Mesenchymal stem cell (in vitro differentiated cells and primary cell): Measurements from ENCODE around the gene SESN1.

Source experiments
- DNase-seq: peaks from one replicate; pipeline ENCODE4 v3.0.0-alpha.2; 2013
- H2AFZ ChIP-seq: one replicate; pipeline ENCODE4 v1.6.1; 2013; ENCODE audit warnings: low read depth, mild to moderate bottlenecking, control low read depth, inconsistent platforms, low read length, moderate library complexity
- H2AK5ac ChIP-seq: 2 replicates; pipeline ENCODE4 v1.6.1; 2013; ENCODE audit warnings: low read length, moderate library complexity, mild to moderate bottlenecking, inconsistent platforms; ENCODE audit not compliant: severe bottlenecking
- H2BK120ac ChIP-seq: one replicate; pipeline ENCODE4 v1.6.1; 2013; ENCODE audit warnings: low read depth, mild to moderate bottlenecking, inconsistent platforms, low read length, moderate library complexity
- H2BK12ac ChIP-seq, 2 experiments: one replicate each; pipeline ENCODE4 v1.6.1; 2013; ENCODE audit warnings: inconsistent platforms in 2 of 2, low read length in 2 of 2, mild to moderate bottlenecking in 2 of 2, moderate library complexity in 2 of 2, control low read depth in 1 of 2
- H2BK15ac ChIP-seq: one replicate; pipeline ENCODE4 v1.6.1; 2013; ENCODE audit warnings: mild to moderate bottlenecking, low read depth, inconsistent platforms; ENCODE audit not compliant: poor library complexity, severe bottlenecking
- H2BK5ac ChIP-seq: 2 replicates; pipeline ENCODE4 v1.6.1; 2013; ENCODE audit warnings: low read depth, mild to moderate bottlenecking, low read length, control low read depth, inconsistent platforms; ENCODE audit not compliant: poor library complexity, severe bottlenecking
- H3K14ac ChIP-seq, 2 experiments: one replicate each; pipeline ENCODE4 v1.6.1; 2013; ENCODE audit warnings: inconsistent platforms in 2 of 2, low read length in 2 of 2, control low read depth in 1 of 2, mild to moderate bottlenecking in 1 of 2, moderate library complexity in 1 of 2
- H3K18ac ChIP-seq, 2 experiments: one replicate each; pipeline ENCODE4 v1.6.1; 2013; ENCODE audit warnings: inconsistent platforms in 2 of 2, low read length in 2 of 2, control low read depth in 1 of 2, low read depth in 1 of 2, mild to moderate bottlenecking in 1 of 2
- H3K23ac ChIP-seq, 2 experiments: one replicate each; pipeline ENCODE4 v1.6.1; 2013; ENCODE audit warnings: inconsistent platforms in 2 of 2, low read length in 2 of 2, mild to moderate bottlenecking in 2 of 2, moderate library complexity in 2 of 2, control low read depth in 1 of 2
- H3K27ac ChIP-seq: 2 replicates; pipeline ENCODE4 v1.5.1; 2013; ENCODE audit warnings: mild to moderate bottlenecking, moderate library complexity, low read length, control low read depth, inconsistent platforms; ENCODE audit not compliant: poor library complexity, severe bottlenecking
- H3K27me3 ChIP-seq, 2 experiments: 2 replicates each; pipeline versions ENCODE4 v1.6.1 to v1.7.0; 2013; ENCODE audit warnings: low read length in 2 of 2, mild to moderate bottlenecking in 2 of 2, moderate library complexity in 2 of 2, control low read depth in 1 of 2, inconsistent platforms in 1 of 2; ENCODE audit not compliant: control insufficient read depth in 1 of 2, insufficient read depth in 1 of 2
- H3K36me3 ChIP-seq, 2 experiments: 2 replicates each; pipeline versions ENCODE4 v1.6.1 to v1.7.0; 2013; ENCODE audit warnings: low read length in 2 of 2, control low read depth in 1 of 2, inconsistent platforms in 1 of 2, low read depth in 1 of 2, mild to moderate bottlenecking in 1 of 2; ENCODE audit not compliant: insufficient read depth in 2 of 2, control insufficient read depth in 1 of 2
- H3K4ac ChIP-seq, 2 experiments: one replicate each; pipeline ENCODE4 v1.6.1; 2013; ENCODE audit warnings: inconsistent platforms in 2 of 2, low read length in 2 of 2, mild to moderate bottlenecking in 2 of 2, moderate library complexity in 2 of 2, control low read depth in 1 of 2, low read depth in 1 of 2
- H3K4me1 ChIP-seq: 2 replicates; pipeline ENCODE4 v1.6.1; 2013; ENCODE audit warnings: low read depth, low read length, control low read depth; ENCODE audit not compliant: control insufficient read depth, insufficient read depth
- H3K4me2 ChIP-seq: 2 replicates; pipeline ENCODE4 v1.6.1; 2013; ENCODE audit warnings: low read length, mild to moderate bottlenecking, inconsistent platforms; ENCODE audit not compliant: poor library complexity, severe bottlenecking
- H3K4me3 ChIP-seq, 2 experiments: 2 replicates each; pipeline versions ENCODE4 v1.5.1 to v1.7.0; 2013; ENCODE audit warnings: low read length in 2 of 2, mild to moderate bottlenecking in 2 of 2, control low read depth in 1 of 2, low read depth in 1 of 2; ENCODE audit not compliant: insufficient read depth in 1 of 2
- H3K79me1 ChIP-seq: replicated peaks from 2 replicates; pipeline ENCODE4 v1.6.1; 2013; ENCODE audit warnings: mild to moderate bottlenecking, control low read depth, low read length, inconsistent platforms; ENCODE audit not compliant: poor library complexity, severe bottlenecking
- H3K9ac ChIP-seq: 2 replicates; pipeline ENCODE4 v1.7.0; 2013; ENCODE audit warnings: mild to moderate bottlenecking, low read length, moderate library complexity
- H3K9me3 ChIP-seq: 2 replicates; pipeline ENCODE4 v1.7.0; 2013; ENCODE audit warnings: mild to moderate bottlenecking, low read length; ENCODE audit not compliant: control insufficient read depth
- H4K8ac ChIP-seq: one replicate; pipeline ENCODE4 v1.6.1; 2013; ENCODE audit warnings: inconsistent platforms, mild to moderate bottlenecking, low read length, moderate library complexity
- H4K91ac ChIP-seq: one replicate; pipeline ENCODE4 v1.6.1; 2013; ENCODE audit warnings: mild to moderate bottlenecking, low read length, inconsistent platforms
- WGBS: methylation state at CpG from one replicate; pipeline ENCODE4 v1.1.7; 2013; ENCODE audit warnings: mixed read lengths; 5-methylcytosine and 5-hydroxymethylcytosine counted together

The SESN1 gene

DNA sequence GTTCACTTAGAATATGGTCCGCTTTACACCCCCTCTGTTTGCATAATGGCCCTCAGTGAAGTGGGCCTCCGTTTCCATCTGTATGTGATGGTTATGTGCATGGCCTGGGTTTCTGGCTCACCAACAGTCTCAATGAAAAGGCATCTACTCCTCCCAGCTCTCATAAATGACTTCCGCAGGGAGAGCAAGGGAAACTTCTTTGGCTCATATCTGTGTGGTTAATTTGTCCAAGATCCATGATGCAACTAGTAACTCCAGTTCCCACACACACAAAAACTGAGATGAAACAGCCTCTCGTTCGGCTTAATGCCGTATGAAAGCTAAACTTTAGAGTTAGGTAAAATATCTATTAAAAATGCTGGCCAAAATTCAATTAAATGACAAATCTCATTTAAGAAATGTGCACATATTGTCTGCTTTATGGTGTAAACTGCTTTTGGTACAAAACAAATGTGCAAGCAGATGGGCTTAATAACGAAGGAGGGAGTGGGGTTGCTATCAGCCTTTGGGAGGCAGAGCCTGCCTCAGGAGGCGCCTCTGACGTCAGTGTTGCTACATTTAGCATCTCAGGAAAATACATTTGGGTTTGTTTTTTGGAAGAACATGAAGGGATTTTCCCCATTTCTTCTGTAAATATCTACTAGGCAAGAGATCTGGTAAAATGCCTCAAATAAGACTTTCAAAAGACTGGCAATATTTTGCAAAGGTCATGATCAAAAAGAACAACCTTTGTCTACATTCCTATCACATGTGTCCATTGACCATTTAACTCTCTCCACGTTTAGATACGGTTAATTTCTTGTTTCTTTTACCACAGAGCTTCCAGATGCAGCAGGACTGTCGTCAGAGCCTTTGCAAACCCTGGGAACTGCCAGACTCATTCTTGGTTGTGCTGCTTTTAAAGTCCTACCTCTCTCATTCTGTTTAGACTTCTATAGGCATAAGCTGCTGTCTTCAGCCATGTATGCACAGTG, 149.7 kb downstream of the SESN1 start:
- H4K91ac ChIP-seq: no peak overlapping the region
- no peak overlapping the region for H3K4me2 ChIP-seq
- no peaks in the 10 kb centered on the region for H3K36me3 ChIP-seq
- H3K79me1 ChIP-seq: no peaks in the 10 kb centered on the region
- no peak overlapping the region for H2BK120ac ChIP-seq
- no peak overlapping the region for H4K8ac ChIP-seq
- peak overlapping the region; percentile 68 for H2AK5ac ChIP-seq
- H3K14ac ChIP-seq: no peak overlapping the region
- 78% methylated on average over 9 of the region's 12 CpGs for WGBS
- H3K18ac ChIP-seq: no peak overlapping the region
- H3K9ac ChIP-seq: peak overlapping the region; percentile 84
- peak; percentile 53 for DNase-seq
- no peak overlapping the region for H3K23ac ChIP-seq
- no peaks in the 10 kb centered on the region for H3K9me3 ChIP-seq
- H3K4me3 ChIP-seq: peak overlapping the region in 1 of 2 experiments; percentile 68
- H3K4ac ChIP-seq: no peak overlapping the region
- H2AFZ ChIP-seq: no peak overlapping the region
- H2BK5ac ChIP-seq: no peak overlapping the region
- no peak overlapping the region for H3K27ac ChIP-seq
- H2BK12ac ChIP-seq: no peak overlapping the region
- peaks cover 16% of the 10 kb centered on the region for H3K4me1 ChIP-seq
- no peak overlapping the region for H2BK15ac ChIP-seq
- no peaks in the 10 kb centered on the region for H3K27me3 ChIP-seq

DNA sequence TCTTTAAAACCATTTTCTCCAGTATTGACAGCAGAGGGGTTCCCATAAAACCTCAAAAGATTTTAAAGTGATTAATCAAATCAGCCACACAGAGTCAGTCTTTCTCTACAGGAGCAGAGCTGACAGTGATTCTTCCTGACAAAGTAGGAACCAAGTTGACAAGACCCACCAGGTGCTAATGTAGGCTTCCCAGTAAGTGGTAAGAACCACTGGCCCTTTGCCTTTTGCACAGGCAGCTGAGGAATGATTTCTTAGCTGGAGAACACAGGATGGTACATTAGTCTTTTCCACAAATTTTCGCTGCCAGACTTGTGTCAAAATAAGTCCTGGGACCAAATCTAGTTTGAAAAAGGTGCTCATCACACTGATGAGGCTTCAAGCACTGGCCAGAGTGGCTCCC, 150.6 kb downstream of the SESN1 start:
- Histone ChIP-seq H3K9me3 (no peaks in the 10 kb centered on the region), H3K4me1 (peaks cover 16% of the 10 kb centered on the region), H3K4me2 (no peak overlapping the region), H2BK15ac (no peak overlapping the region), H2BK5ac (no peak overlapping the region), H3K79me1 (no peaks in the 10 kb centered on the region), H3K4me3 (peak overlapping the region in 1 of 2 experiments; percentile 68), H3K18ac (no peak overlapping the region), H4K91ac (no peak overlapping the region), H3K27me3 (no peaks in the 10 kb centered on the region), H2AK5ac (no peak overlapping the region), H3K4ac (no peak overlapping the region), H4K8ac (no peak overlapping the region), H2AFZ (no peak overlapping the region), H3K36me3 (no peaks in the 10 kb centered on the region), H3K27ac (no peak overlapping the region), H3K14ac (no peak overlapping the region), H2BK120ac (no peak overlapping the region), H3K9ac (peak overlapping the region; percentile 84), H2BK12ac (no peak overlapping the region), H3K23ac (no peak overlapping the region)
- no peak for DNase-seq
- WGBS: 92% methylated on average over 1 of the region's 1 CpG

DNA sequence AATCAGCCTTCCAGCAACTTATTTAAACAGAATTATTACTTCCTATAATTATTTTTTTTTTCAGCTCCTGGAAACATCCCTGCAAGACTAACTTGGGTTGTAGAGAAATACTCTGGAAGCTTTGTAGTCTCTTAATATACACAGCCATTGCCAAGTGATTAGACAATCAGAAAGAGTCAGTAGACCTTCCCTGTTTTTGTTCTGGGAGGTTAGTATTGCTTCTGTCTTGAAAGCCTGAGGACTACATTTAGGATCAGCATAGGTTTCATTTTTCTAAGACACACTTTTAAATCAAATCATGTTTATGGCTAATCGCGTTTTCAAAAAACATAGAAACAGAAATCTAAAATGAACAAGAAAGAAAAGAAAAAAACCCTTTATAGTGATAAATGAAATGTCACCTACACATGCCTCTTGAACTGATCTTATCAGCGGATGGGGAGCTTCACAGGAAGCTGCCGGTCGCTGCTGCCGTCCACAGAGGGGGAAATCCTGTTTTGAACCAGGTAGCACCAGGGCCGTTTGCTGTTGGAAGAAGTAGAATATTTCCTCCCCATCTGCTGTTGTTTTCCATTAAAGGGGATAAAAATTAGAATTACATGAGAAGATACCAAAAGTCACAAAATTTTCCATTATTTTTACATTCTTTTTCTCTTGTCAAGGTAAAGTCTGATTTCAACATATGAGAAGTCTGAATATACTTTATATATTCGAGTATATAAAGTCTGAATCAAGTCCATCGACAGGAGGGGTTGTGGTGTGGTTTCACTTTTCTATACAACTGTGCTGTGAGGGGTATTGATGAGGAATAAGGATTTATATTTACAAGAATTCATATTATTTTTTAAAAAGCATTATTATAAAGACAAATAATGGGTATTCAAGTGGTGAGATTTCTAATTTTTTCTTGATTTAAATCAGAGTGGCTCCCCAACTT, 151.8 kb downstream of the SESN1 start:
- no peak for DNase-seq
- H3K23ac ChIP-seq: no peak overlapping the region

DNA sequence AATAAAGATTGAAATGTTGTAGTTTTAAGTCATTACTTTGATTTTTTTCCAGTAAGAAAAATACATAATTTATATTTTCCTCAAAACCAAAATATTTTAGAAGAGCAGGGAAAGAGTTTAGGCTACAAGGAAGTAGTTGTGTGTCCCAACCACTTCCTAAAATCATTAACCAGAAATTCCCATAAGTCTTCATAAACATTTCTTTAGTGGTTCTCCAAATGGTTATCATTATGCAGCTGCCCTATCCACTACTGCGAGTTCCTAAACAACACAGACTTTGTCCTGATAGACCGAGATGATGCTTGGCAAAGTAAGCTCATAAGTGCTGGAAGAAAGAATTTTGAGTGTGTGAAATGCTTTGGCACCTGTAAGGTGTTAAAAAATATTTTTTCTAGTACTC, 152.8 kb downstream of the SESN1 start:
- Histone ChIP-seq H4K91ac (no peak overlapping the region), H4K8ac (no peak overlapping the region), H3K27me3 (no peaks in the 10 kb centered on the region), H3K9ac (no peak overlapping the region), H2AFZ (no peak overlapping the region), H3K79me1 (no peaks in the 10 kb centered on the region), H2BK5ac (no peak overlapping the region), H2BK15ac (no peak overlapping the region), H2BK12ac (no peak overlapping the region), H2AK5ac (no peak overlapping the region), H3K27ac (no peak overlapping the region), H3K4me2 (no peak overlapping the region), H2BK120ac (no peak overlapping the region), H3K23ac (no peak overlapping the region), H3K18ac (no peak overlapping the region), H3K9me3 (no peaks in the 10 kb centered on the region), H3K14ac (no peak overlapping the region), H3K36me3 (no peaks in the 10 kb centered on the region), H3K4ac (no peak overlapping the region), H3K4me1 (peaks cover 10% of the 10 kb centered on the region), H3K4me3 (no peak overlapping the region)
- DNase-seq: no peak
- WGBS: no CpG with 5 or more reads among the region's 2 CpGs

More for the DNA sequence above, 151.8 kb downstream of the SESN1 start:
- Histone ChIP-seq H2AK5ac (no peak overlapping the region), H3K14ac (no peak overlapping the region), H3K18ac (no peak overlapping the region), H3K4me3 (no peak overlapping the region), H3K9ac (no peak overlapping the region), H2BK12ac (no peak overlapping the region), H3K36me3 (no peaks in the 10 kb centered on the region), H3K9me3 (no peaks in the 10 kb centered on the region), H2BK120ac (no peak overlapping the region), H3K27me3 (no peaks in the 10 kb centered on the region), H3K27ac (no peak overlapping the region), H3K79me1 (no peaks in the 10 kb centered on the region), H3K4me2 (no peak overlapping the region), H3K4ac (no peak overlapping the region), H2AFZ (no peak overlapping the region), H2BK15ac (no peak overlapping the region), H3K4me1 (peaks cover 12% of the 10 kb centered on the region), H4K8ac (no peak overlapping the region), H2BK5ac (no peak overlapping the region), H4K91ac (no peak overlapping the region)
- 83% methylated on average over 3 of the region's 9 CpGs for WGBS
